Activated CD4-positive, alpha-beta T cell treated with anti-CD3 and anti-CD28 coated beads, Interleukin-2, amount 50 U/mL, for 4 hours (primary cell): ENCODE measurements around the gene CDK11B.
"Not testable (repeated sequence)": the region's sequence is repeated elsewhere in the genome, so short reads cannot be mapped to it uniquely, and the experiment has no call there.

Experiments
- DNase-seq, 2 experiments: peaks; one replicate each; pipeline ENCODE4 v3.0.0-alpha.2; 2020

The CDK11B gene

GRCh38 chr1:1658583-1659549 is at the start of gene CDK11B:
TSS of gene CDK11B (minus strand) at chr1:1659004. CDS start at chr1:1657485, 1,519 bp downstream.
- peak; percentile 99 for DNase-seq

- not testable (repeated sequence) for DNase-seq
Measured at GRCh38 chr1:1707897-1708296, 49.1 kb upstream of the CDK11B start.

GRCh38 chr1:1707241-1707640 is 48.4 kb upstream of the CDK11B start:
- DNase-seq, result not testable (repeated sequence)

- not testable (repeated sequence) for DNase-seq
Measured at GRCh38 chr1:1705623-1706022, 46.8 kb upstream of the CDK11B start.

- not testable (repeated sequence) for DNase-seq
Measured at GRCh38 chr1:1704284-1704957, 45.6 kb upstream of the CDK11B start.

- DNase-seq, result no peak
Measured at GRCh38 chr1:1703796-1704195, 45.0 kb upstream of the CDK11B start.

GRCh38 chr1:1702506-1702905 is 43.7 kb upstream of the CDK11B start:
- not testable (repeated sequence) for DNase-seq

GRCh38 chr1:1700557-1700956 is 41.8 kb upstream of the CDK11B start:
- DNase-seq, result not testable (repeated sequence)

GRCh38 chr1:1700067-1700466 is 41.3 kb upstream of the CDK11B start:
- not testable (repeated sequence) for DNase-seq

GRCh38 chr1:1699061-1699460 is 40.3 kb upstream of the CDK11B start:
- DNase-seq, result not testable (repeated sequence)

- DNase-seq, result not testable (repeated sequence)
Measured at GRCh38 chr1:1697358-1698183, 38.8 kb upstream of the CDK11B start.

- DNase-seq, result not testable (repeated sequence)
Measured at GRCh38 chr1:1696431-1697357, 37.9 kb upstream of the CDK11B start.

GRCh38 chr1:1692714-1693647 is 34.2 kb upstream of the CDK11B start, which contains the start of gene SLC35E2B:
TSS of gene SLC35E2B (minus strand) at chr1:1692795. CDS start at chr1:1676699, 16,096 bp downstream.
- DNase-seq, result peak; percentile 74 to 75

- DNase-seq, result peak; percentile 37 to 46
Measured at GRCh38 chr1:1692324-1692713, 33.5 kb upstream of the CDK11B start.

GRCh38 chr1:1691443-1691842 is 32.6 kb upstream of the CDK11B start:
- not testable (repeated sequence) for DNase-seq

- DNase-seq, result peak in 1 of 2 experiments; percentile 0
Measured at GRCh38 chr1:1689526-1689925, 30.7 kb upstream of the CDK11B start.

GRCh38 chr1:1687846-1688245 is 29.0 kb upstream of the CDK11B start:
- no peak for DNase-seq

- DNase-seq, result no peak
Measured at GRCh38 chr1:1684031-1684681, 25.4 kb upstream of the CDK11B start.

- no peak for DNase-seq
Measured at GRCh38 chr1:1683104-1683905, 24.5 kb upstream of the CDK11B start.
